ENCODE measurements around the gene RAPSN.

DNA sequence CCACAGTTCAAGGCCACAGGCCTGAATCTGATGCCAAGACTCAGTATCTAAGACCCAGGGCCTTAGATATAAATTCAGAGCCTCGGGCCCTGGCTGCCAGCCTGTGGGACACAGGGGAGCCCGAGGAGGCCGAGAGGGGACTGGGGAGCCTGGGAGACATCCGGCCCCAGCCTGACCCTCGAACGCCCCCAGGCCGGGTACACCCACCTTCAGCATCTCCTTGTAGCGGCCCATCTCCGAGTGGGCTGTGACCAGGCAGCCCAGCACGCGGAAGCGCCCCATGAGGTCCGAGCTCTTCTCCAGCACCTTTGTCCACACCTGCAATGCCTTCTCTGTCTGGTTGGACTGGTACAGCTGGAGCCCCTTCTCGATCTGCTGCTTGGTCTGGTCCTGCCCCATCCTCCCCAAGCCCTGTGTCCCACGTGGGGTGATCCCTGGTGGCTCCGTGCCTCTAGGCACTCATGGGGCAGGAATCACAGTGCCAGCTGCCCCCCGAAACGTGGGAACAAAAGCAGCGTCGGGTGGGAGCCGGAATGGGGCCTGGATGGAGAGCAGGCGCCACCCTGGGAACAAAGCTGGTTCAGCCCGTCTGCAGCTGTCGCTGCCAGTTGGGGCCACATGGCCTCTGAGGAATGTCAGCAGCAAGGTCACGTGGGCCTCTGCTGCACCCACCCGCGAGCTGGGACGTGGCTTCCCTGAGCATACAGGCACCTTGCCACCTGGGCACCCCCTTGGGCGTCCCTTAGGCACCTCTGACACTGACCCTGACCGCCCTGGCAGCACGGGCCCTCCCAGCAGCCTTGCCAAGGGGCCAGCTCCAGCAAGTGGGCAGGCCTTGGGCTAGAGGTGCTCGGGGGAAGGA is at the start of gene RAPSN:
- TF ChIP-seq, protein P1, sequence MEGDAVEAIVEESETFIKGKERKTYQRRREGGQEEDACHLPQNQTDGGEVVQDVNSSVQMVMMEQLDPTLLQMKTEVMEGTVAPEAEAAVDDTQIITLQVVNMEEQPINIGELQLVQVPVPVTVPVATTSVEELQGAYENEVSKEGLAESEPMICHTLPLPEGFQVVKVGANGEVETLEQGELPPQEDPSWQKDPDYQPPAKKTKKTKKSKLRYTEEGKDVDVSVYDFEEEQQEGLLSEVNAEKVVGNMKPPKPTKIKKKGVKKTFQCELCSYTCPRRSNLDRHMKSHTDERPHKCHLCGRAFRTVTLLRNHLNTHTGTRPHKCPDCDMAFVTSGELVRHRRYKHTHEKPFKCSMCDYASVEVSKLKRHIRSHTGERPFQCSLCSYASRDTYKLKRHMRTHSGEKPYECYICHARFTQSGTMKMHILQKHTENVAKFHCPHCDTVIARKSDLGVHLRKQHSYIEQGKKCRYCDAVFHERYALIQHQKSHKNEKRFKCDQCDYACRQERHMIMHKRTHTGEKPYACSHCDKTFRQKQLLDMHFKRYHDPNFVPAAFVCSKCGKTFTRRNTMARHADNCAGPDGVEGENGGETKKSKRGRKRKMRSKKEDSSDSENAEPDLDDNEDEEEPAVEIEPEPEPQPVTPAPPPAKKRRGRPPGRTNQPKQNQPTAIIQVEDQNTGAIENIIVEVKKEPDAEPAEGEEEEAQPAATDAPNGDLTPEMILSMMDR (IDR thresholded peaks at IDR 0.05), result no peak
- no peak for TF ChIP-seq POLR2A (IDR thresholded peaks at IDR 0.05)

All from right lobe of liver (tissue), 4 donors.